Urinary bladder (tissue), 4 donors: ENCODE measurements around the gene TRIM73. TPM values are rescaled to one million over a fixed set of nuclear protein-coding genes. Genes with fewer than 3 reads are reported as not detected.
A peak's percentile ranks its signal among the peaks of the same experiment; 100 is the strongest.
"Not testable (repeated sequence)": the region's sequence is repeated elsewhere in the genome, so short reads cannot be mapped to it uniquely, and the experiment has no call there.

Experiments
- DNase-seq: peaks from one replicate; pipeline ENCODE4 v3.0.0-alpha.2; 2015; ENCODE audit errors: extremely low spot score
- H3K27ac ChIP-seq: one replicate; pipeline ENCODE4 v1.5.1; 2013; ENCODE audit warnings: low read depth, mild to moderate bottlenecking, moderate library complexity
- H3K36me3 ChIP-seq: one replicate; pipeline ENCODE4 v1.6.1; 2013; ENCODE audit warnings: mild to moderate bottlenecking, moderate library complexity; ENCODE audit not compliant: insufficient read depth
- H3K4me1 ChIP-seq: one replicate; pipeline ENCODE4 v1.6.1; 2013; ENCODE audit warnings: mild to moderate bottlenecking, moderate library complexity; ENCODE audit not compliant: insufficient read depth
- H3K4me3 ChIP-seq: one replicate; pipeline ENCODE4 v1.5.1; 2013; ENCODE audit warnings: low read depth, low read length
- WGBS: extraction: QIAGEN DNeasy Blood & Tissue Kit; methylation state at CpG from one replicate; pipeline ENCODE4 v1.1.7; 2013; 5-methylcytosine and 5-hydroxymethylcytosine counted together
- polyA plus RNA-seq: library from polyadenylated mRNA; stranded (reverse); fragments of 200-250 nt; gene quantifications from one replicate; pipeline ENCODE4 v1.2.3, GENCODE V29; 2013
- total RNA-seq: library from RNA; depleted of rRNA; stranded (reverse); fragments of >200 nt; gene quantifications from one replicate; pipeline ENCODE4 v1.2.3, GENCODE V29; 2014
- donor health status: healthy with polysubstance abuse.
- donor health status: healthy.

TRIM73 gene
- total RNA-seq (3.8 TPM), polyA plus RNA-seq (3.1 TPM)

- not testable (repeated sequence) for H3K4me3 ChIP-seq, DNase-seq, H3K27ac ChIP-seq, H3K36me3 ChIP-seq, H3K4me1 ChIP-seq
- WGBS, result 17% methylated on average over 15 of the region's 34 CpGs
Observed at GRCh38 chr7:75395329-75395728, at the start of gene TRIM73. Gene TRIM73 (plus strand): TSS chr7:75395629. CDS start chr7:75398934, 3,305 bp downstream.

- WGBS, result 0% methylated on average over 12 of the region's 70 CpGs
- not testable (repeated sequence) for H3K4me3 ChIP-seq, DNase-seq, H3K4me1 ChIP-seq, H3K36me3 ChIP-seq
- peak overlapping the region; percentile 59 for H3K27ac ChIP-seq
Observed at GRCh38 chr7:75358671-75359541, 36.5 kb upstream of the TRIM73 start.

GRCh38 chr7:75359542-75359848 is 35.9 kb upstream of the TRIM73 start:
- H3K4me3 ChIP-seq, H3K4me1 ChIP-seq, H3K27ac ChIP-seq, DNase-seq, H3K36me3 ChIP-seq: not testable (repeated sequence)
- WGBS, result no CpG with 5 or more reads among the region's 29 CpGs

GRCh38 chr7:75364079-75364478 is 31.4 kb upstream of the TRIM73 start:
- H3K27ac ChIP-seq, H3K36me3 ChIP-seq, H3K4me3 ChIP-seq, DNase-seq, H3K4me1 ChIP-seq: not testable (repeated sequence)
- no CpG with 5 or more reads among the region's 3 CpGs for WGBS

GRCh38 chr7:75366643-75367042 is 28.8 kb upstream of the TRIM73 start:
- H3K27ac ChIP-seq, DNase-seq: not testable (repeated sequence)
- no CpG with 5 or more reads among the region's 5 CpGs for WGBS

GRCh38 chr7:75367313-75367712 is 28.1 kb upstream of the TRIM73 start:
- not testable (repeated sequence) for DNase-seq, H3K36me3 ChIP-seq, H3K27ac ChIP-seq, H3K4me1 ChIP-seq, H3K4me3 ChIP-seq
- no CpG with 5 or more reads among the region's 9 CpGs for WGBS

More at GRCh38 chr7:75366643-75367042, 28.8 kb upstream of the TRIM73 start:
- H3K36me3 ChIP-seq, H3K4me3 ChIP-seq, H3K4me1 ChIP-seq: not testable (repeated sequence)

- not testable (repeated sequence) for DNase-seq, H3K4me1 ChIP-seq, H3K36me3 ChIP-seq, H3K27ac ChIP-seq, H3K4me3 ChIP-seq
- WGBS, result no CpG with 5 or more reads among the region's 4 CpGs
Observed at GRCh38 chr7:75374144-75374518, 21.3 kb upstream of the TRIM73 start.

- not testable (repeated sequence) for H3K27ac ChIP-seq, H3K4me3 ChIP-seq, H3K36me3 ChIP-seq, H3K4me1 ChIP-seq, DNase-seq
- no CpG with 5 or more reads among the region's 17 CpGs for WGBS
Observed at GRCh38 chr7:75374519-75375317, 20.7 kb upstream of the TRIM73 start.

GRCh38 chr7:75393194-75393593 is 2.2 kb upstream of the TRIM73 start:
- DNase-seq, H3K36me3 ChIP-seq, H3K27ac ChIP-seq, H3K4me1 ChIP-seq, H3K4me3 ChIP-seq: not testable (repeated sequence)
- no CpG with 5 or more reads among the region's 6 CpGs for WGBS

GRCh38 chr7:75397865-75398264 is 2.4 kb downstream of the TRIM73 start:
- WGBS, result no CpG with 5 or more reads among the region's 2 CpGs
- not testable (repeated sequence) for DNase-seq, H3K27ac ChIP-seq, H3K4me1 ChIP-seq, H3K36me3 ChIP-seq, H3K4me3 ChIP-seq

- not testable (repeated sequence) for H3K27ac ChIP-seq, DNase-seq, H3K4me1 ChIP-seq, H3K4me3 ChIP-seq, H3K36me3 ChIP-seq
- WGBS, result 76% methylated on average over 4 of the region's 34 CpGs
Observed at GRCh38 chr7:75398771-75399700, 3.6 kb downstream of the TRIM73 start.

GRCh38 chr7:75400575-75400974 is 5.1 kb downstream of the TRIM73 start:
- DNase-seq, H3K4me3 ChIP-seq, H3K27ac ChIP-seq, H3K4me1 ChIP-seq, H3K36me3 ChIP-seq: not testable (repeated sequence)
- WGBS, result no CpG with 5 or more reads among the region's 6 CpGs
